Stimulated activated naive B cell treated with anti-CD40 and anti-IgM and Interleukin-4, amounts not matched to agents 10 μg/mL and 1 μg/mL and 100 μg/mL, for 72 hours (primary cell): ENCODE results near the gene CHERP.

ENCODE experiments used
- ATAC-seq, 2 donors: fragments of 150-1000 bp; cut with Tn5 transposase; replicated peaks; 2 replicates each; pipeline ENCODE4 v1.10.0; 2021; ENCODE audit warnings: moderate library complexity in 1 of 2
- DNase-seq: peaks from one replicate; pipeline ENCODE4 v3.0.0; 2021
- H3K27ac Mint-ChIP-seq: one replicate; pipeline ENCODE4 v1.8.0; 2022; ENCODE audit warnings: mild to moderate bottlenecking, mixed read lengths
- H3K27me3 Mint-ChIP-seq, 2 donors: one replicate each; pipeline ENCODE4 v1.8.0; 2022; ENCODE audit warnings: mixed read lengths in 2 of 2
- H3K36me3 Mint-ChIP-seq, 2 donors: one replicate each; pipeline ENCODE4 v1.8.0; 2022; ENCODE audit warnings: mixed read lengths in 2 of 2, mild to moderate bottlenecking in 1 of 2
- H3K4me1 Mint-ChIP-seq, 2 donors: one replicate each; pipeline ENCODE4 v1.8.0; 2022; ENCODE audit warnings: mixed read lengths in 2 of 2, mild to moderate bottlenecking in 1 of 2
- H3K4me3 Mint-ChIP-seq, 2 donors: one replicate each; pipeline ENCODE4 v1.8.0; 2022; ENCODE audit warnings: mild to moderate bottlenecking in 2 of 2, mixed read lengths in 2 of 2, moderate library complexity in 1 of 2
- H3K9me3 Mint-ChIP-seq, 2 donors: one replicate each; pipeline ENCODE4 v1.8.0; 2022; ENCODE audit warnings: mixed read lengths in 2 of 2, mild to moderate bottlenecking in 1 of 2

Gene CHERP

GRCh38 chr19:16470911-16471811 lies 71.1 kb downstream of the CHERP start:
- DNase-seq, result no peak
- no peaks in the 10 kb centered on the region for H3K9me3 Mint-ChIP-seq
- peak overlapping the region; percentile 87 to 89 for H3K4me3 Mint-ChIP-seq
- H3K27ac Mint-ChIP-seq, result peak overlapping the region; percentile 77
- H3K4me1 Mint-ChIP-seq, result peaks cover 31 to 51% of the 10 kb centered on the region in 2 donors
- ATAC-seq, result peak; percentile 44 to 50
- H3K36me3 Mint-ChIP-seq, result peaks cover 4 to 19% of the 10 kb centered on the region in 2 donors
- H3K27me3 Mint-ChIP-seq, result no peaks in the 10 kb centered on the region

GRCh38 chr19:16470541-16470910 lies 71.7 kb downstream of the CHERP start:
- no peak for ATAC-seq
- Mint-ChIP-seq H3K9me3 (no peaks in the 10 kb centered on the region), H3K27me3 (no peaks in the 10 kb centered on the region), H3K4me1 (peaks cover 33 to 52% of the 10 kb centered on the region in 2 donors), H3K4me3 (peak overlapping the region; percentile 87 to 89), H3K36me3 (peaks cover 6 to 21% of the 10 kb centered on the region in 2 donors), H3K27ac (no peak overlapping the region)
- DNase-seq, result no peak
